ENCODE results near the gene YWHAQ.

DNA sequence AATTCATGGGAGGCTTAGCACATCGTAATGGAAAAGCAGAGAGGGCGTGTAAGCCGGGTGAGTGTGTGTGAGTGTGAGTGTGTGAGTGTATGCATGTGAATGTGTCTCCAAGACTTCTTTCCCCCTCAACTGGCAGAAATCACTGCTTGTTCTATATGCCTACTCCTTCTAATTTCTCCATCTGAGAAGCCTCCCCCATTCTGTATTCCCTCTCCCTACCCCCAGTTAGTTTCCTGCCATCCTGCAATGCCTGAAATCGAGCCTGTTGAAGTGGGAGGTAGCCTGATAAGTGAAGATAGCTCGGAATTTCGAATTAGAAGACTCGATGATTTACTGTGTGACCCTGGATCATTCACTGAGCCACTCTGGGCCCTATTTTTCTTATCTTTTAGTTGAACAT is 30.0 kb upstream of the YWHAQ start:
- TF ChIP-seq POLR2A (IDR thresholded peaks at IDR 0.05; ENCODE audit: low read depth, low read length) (no peak), TAF1 (IDR thresholded peaks at IDR 0.05; ENCODE audit: borderline replicate concordance, low read depth, low read length) (no peak)

All from GM12892 (cell line).